OCI-M1 (cell line): Measurements from ENCODE around the gene MRPL14.
"Not testable (repeated sequence)": the region's sequence is repeated elsewhere in the genome, so short reads cannot be mapped to it uniquely, and the experiment has no call there.

Experiments
- DNase-seq: peaks from one replicate; lab custom pipeline; 2025; lab: John Stamatoyannopoulos, UW

Gene MRPL14

DNA sequence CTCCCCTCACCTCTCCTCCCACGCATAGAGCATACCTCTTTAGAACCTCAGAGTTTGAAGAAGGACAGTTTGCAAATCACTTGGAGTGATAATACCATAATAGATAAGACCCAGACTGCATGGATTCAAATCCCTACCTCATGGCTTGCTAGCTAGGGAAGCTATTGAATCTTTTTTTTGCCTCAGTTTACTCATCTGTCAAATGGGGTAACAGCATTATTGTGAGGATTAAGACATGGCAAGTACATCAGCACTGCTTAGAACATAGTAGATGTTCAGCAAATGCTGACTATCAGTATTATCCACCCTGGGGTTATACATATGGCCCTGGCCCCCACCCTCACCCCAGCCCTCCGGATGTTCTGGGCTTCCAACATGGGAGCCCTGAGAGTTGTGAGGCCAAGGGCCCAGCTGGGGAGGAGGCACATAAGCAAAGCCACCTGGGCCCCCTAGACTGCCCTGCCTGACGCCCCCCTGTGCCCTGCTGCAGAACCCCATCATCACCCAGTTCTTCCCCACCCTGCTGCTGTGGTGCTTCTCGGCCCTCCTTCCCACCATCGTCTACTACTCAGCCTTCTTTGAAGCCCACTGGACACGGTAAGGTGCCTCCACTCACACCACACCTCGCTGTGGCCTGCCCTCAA, 22.2 kb upstream of the MRPL14 start:
- no peak for DNase-seq

GRCh38 chr6:44148306-44148705, 21.1 kb upstream of the MRPL14 start:
- no peak for DNase-seq

- no peak for DNase-seq
These were observed 20.0 kb upstream of the MRPL14 start for GRCh38 chr6:44147256-44147655.

GRCh38 chr6:44146685-44147084, 19.4 kb upstream of the MRPL14 start:
- DNase-seq, result no peak

GRCh38 chr6:44145839-44146238, 18.6 kb upstream of the MRPL14 start:
- no peak for DNase-seq

- not testable (repeated sequence) for DNase-seq
These were observed 17.3 kb upstream of the MRPL14 start for GRCh38 chr6:44144536-44144935.

DNA sequence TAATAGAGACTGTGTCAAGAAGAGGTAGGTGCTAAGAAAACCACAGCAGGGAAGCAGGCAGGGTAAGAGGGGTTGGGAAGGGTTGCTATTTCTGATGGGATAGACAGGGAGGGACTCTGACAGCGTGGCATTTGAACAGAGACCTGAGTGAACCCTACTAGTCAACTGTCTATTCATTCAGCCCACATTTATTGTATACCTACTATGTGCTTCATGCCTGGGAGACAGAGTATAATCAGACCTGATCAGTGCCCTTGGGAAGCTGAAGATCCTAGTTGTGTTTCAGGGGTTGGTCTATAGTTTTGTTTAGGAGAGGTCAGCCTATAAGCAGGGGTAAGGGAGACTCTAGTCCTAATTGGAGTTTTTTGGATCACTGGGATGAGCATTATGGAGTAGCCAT, 16.5 kb upstream of the MRPL14 start:
- DNase-seq, result no peak

DNA sequence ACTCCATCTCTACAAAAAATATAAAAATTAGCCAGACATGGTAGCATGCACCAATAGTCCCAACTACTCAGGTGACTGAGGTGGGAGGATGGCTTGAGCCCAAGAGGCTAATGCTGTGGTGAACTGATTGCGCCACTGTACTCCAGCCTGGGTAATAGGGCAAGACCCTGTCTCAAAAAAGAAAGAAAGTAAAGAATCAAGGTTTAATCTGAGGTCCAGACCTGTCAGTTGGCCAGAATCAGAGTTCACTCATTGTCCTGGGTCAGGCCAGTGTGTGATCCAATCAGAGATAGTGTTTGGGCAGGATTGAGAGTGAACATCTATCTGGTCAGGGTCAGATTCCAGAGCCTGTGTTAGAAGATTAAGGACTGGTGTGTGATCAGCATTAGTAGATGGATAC, 15.6 kb upstream of the MRPL14 start:
- no peak for DNase-seq

DNA sequence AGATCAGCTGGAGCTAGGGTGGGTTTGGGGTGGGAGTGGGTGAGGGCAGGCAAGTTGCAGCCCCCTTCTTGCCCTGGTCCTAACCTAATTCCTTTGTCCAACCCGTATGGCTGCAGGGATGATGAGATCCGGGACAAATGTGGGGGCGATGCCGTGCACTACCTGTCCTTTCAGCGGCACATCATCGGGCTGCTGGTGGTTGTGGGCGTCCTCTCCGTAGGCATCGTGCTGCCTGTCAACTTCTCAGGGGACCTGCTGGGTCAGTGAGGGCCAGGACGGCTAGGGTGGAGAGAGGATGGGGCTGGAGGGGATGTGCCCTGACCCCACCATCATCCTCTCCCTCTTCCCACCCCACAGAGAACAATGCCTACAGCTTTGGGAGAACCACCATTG, 12.1 kb upstream of the MRPL14 start:
- no peak for DNase-seq

GRCh38 chr6:44138717-44139350, 11.6 kb upstream of the MRPL14 start:
- no peak for DNase-seq

GRCh38 chr6:44135875-44136274, 8.6 kb upstream of the MRPL14 start:
- no peak for DNase-seq

GRCh38 chr6:44135173-44135758, 8.0 kb upstream of the MRPL14 start:
- no peak for DNase-seq

DNA sequence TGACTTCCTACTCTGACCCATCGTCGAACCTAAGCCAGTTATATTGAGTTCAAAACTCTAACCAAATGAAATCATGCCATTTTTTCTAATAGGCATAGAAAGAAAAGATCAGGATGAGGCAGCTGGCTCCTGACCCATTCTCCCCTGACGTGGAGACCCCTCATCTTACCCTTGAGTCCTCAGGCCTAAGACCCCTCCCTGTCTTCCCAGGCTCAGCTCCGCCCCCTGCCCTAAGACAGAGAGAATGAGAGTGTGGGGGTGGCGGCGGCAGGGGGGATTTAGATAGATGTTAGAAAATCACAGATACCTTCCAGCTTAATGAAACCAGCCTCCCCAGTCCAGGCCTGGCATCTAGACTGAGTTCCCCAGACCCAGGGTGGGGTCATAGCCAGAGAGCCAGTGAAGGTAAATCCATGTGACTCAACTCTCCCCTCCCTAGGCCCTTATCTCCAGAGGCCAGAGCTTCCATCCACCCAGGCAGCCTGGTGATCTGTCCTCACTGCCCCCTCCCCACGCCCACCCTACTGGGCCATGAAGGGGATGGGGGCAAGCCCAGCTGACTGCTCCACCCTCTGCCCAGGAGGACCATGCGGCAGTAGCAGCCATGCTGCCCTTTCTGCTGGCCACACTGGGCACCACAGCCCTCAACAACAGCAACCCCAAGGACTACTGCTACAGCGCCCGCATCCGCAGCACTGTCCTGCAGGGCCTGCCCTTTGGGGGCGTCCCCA, 6.9 kb upstream of the MRPL14 start:
- peak; percentile 79 for DNase-seq

DNA sequence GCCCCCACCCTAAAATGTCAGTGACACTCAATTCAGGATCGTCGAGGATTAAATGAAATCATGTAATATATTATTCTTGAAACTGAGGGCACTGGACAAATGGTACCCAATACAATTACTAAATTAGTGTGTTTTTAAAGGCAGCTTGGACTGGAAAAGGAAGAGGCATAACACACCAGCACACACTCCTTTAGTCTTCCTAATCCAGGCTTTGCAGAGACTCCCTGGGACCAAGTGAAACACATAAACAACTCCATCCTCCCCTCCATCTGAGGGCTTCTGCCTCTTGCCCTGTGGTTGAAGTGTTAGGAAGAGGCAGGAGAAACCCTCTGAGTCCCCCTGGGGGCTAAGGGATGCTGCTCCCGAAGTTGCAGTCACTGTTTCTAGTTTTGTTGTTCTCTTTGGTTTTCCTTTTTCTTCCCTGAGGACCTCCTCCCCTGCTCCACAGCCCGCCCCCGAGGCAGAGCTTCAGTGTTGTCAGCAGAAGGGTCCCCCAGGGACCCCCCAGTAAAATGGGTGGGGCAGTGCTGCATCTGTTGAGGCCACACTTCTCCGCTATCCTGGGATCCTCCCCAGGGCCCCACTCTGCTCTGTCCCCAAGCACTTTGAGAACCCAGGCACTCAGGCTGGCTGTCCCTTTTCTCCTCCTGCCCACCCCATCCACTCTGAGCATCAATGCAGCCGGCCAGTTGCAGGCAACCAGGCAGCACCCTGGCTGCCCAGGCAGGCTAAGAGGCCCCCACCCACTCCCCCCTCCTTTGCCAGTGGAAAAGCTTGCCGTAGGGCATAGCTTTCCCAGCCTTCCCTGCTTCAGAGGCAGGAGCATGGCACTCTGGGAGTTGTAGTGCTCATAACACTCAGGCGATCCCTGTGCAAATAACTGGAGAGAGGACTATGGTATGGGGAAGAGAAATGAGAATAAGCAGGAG, 6.0 kb upstream of the MRPL14 start:
- DNase-seq, result peak; percentile 73

- no peak for DNase-seq
These were observed 5.2 kb upstream of the MRPL14 start for GRCh38 chr6:44132476-44132875.

DNA sequence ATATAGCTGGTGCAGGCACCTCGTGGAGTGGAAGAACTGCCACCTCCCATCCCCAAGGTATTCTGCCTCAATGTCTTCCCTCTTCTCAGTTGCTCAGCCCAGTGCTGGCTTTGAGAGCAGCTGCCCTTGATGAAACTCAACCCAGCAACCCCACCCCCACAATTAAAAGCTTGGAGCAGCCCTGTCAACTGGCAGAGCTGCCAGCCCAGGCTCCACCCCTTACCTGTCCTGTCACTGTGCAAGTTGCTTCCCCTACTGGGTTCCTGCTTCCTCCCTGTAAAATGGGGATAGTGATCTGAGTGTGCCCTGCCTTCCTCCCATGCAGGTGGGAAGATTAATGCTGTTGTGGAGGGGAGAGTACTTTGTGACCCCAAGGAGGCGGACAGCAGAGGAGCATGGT, 4.6 kb upstream of the MRPL14 start:
- no peak for DNase-seq

DNA sequence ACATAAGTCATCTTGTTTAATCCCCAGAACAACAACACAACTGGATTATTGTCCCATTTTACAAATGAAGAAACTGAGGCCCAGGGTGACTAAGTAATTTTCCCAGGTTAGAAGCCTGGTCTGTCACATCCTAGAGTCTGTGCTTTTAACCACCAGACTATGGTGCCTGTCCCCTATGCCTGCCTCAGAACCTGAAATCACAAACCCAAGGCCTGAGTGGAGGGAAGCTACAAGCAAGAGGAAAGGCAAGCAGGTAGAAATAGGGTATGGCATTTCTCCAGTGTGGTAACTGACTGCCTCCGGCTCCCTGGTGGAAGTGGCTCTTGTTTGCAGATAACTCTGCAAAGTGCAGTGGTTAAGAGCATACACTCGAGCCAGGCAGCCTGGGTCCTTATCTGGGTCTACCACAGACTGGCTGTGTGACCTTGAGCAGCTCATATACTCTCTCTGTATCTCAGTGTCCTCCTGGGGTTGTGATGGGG, 2.6 kb upstream of the MRPL14 start:
- peak; percentile 85 for DNase-seq

DNA sequence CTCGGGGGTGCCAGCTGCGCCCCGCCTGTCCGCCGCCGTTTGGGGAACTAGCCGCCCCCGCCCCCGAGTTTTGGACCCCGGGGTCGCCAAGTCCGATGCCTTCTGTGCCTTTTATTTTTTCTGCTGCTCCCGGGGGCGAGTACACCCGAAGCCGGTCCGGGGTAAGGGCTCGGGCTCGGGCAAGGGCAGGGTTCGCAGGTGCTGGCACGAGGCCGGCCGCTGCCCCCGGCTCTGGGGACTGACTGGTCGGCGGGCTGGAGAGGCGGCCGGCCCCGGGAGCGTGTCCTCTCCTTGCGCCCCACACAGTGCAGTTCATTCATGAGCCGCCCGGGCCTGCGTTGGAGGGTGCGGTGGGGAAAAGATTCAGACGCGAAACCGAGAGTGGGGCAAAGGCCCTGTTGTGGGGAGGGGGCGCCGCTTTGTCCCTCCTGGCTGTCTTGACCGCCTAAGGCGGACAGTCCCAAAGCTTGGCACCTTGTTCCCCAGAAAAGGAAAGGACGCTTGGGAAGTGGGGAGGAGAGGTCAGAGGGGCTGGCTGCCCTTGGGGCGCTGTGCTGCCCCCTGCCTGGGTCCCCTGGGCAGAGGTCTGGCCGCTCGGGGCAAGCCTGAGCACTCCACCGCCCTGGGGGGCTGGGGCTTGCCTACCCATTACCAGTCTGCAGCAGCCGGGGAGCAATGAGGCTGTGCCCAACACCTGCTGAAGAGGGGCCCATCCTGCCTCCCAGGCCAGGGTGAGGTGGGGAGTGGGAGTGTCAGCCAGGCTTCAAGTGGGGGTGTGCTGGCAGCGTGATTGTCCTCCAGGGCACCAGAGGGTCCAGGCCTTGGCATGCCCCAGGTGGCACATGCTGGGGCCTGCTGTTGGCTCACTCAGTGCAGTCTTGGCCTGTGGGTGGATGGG, 1.0 kb upstream of the MRPL14 start:
- peak; percentile 71 for DNase-seq

GRCh38 chr6:44126320-44127149, 717 bp downstream of the MRPL14 start:
- DNase-seq, result peak; percentile 92

DNA sequence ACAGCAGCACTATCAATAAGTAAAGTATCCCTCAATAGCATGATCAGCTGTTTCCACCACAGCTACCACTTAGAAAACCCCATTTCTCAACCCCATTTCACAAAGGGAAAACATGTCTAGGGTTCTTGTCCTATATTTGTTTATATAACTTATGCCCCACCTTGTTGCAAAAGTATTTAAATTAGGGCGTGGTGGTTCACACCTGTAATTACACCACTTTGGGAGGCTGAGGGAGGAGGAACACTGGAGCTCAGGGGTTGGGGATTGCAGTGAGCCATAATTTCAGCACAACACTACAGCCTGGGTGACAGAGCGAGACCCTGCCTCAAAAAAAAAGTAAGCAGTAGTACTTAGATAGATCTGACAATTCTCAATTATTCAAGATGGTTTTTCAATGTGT, 3.7 kb downstream of the MRPL14 start:
- DNase-seq, result no peak
